ENCODE data around the gene YDJC. TPM values are rescaled to one million over a fixed set of nuclear protein-coding genes. Genes with fewer than 3 reads are reported as not detected.

YDJC gene
- total and polyA plus RNA-seq, 2 of the 13 experiments (the other 11 are each of a cell fraction or from before 2014, with no cell fraction given), result 15.3 to 32.0 TPM

DNA sequence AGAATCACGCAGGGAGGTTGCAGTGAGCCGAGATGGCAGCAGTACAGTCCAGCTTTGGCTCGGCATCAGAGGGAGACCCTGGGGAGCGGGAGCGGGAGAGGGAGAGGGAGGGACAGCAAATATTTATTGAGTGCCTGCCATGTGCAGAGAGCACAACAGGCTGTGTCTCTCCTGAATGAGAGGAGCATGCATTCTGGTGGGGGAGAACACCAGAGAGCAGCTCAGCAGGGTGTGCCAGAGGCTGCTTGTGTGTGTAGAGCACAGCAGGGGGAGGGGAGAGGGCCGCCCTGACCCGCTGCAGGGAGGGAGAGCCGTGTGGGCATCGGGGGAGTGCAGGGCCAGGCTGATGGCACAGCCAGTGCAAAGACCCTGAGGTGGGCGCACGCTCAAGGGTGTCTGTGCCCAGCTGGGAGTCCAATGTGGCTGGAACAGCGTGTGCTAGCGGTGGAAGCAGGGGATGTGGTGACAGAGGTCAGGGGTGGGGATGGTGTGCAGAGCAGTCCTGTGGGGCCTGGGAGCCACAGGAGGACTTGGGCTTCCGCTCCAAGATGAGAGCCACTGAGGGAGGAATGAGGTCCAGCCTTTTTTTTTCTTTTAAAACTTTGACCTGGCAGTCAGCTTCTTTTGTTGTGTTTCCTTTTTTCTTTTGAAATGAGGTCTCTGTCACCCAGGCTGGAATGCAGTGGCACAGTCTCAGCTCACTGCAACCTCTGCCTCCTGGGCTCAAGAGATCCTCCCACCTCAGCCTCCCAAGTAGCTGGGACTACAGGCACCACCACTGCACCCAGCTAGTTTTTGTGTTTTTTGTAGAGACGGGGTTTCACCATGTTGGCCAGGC, 48.0 kb upstream of the YDJC start (continued):
- TF ChIP-seq, protein P1, sequence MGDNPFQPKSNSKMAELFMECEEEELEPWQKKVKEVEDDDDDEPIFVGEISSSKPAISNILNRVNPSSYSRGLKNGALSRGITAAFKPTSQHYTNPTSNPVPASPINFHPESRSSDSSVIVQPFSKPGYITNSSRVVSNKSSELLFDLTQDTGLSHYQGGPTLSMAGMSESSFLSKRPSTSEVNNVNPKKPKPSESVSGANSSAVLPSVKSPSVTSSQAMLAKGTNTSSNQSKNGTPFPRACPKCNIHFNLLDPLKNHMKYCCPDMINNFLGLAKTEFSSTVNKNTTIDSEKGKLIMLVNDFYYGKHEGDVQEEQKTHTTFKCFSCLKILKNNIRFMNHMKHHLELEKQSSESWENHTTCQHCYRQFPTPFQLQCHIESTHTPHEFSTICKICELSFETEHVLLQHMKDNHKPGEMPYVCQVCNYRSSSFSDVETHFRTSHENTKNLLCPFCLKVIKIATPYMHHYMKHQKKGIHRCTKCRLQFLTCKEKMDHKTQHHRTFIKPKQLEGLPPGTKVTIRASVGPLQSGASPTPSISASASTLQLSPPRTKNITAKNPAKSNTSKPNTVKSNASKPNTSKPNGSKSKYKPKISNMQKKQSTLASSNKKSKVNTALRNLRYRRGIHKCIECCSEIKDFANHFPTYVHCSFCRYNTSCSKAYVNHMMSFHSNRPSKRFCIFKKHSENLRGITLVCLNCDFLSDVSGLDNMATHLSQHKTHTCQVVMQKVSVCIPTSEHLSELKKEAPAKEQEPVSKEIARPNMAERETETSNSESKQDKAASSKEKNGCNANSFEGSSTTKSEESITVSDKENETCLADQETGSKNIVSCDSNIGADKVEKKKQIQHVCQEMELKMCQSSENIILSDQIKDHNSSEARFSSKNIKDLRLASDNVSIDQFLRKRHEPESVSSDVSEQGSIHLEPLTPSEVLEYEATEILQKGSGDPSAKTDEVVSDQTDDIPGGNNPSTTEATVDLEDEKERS (CRISPR knock-in tag; IDR thresholded peaks at IDR 0.05), result peak; percentile 86; the same call in 1 of the 2 replicates
- TF ChIP-seq ZMYM4 (CRISPR knock-in tag; IDR thresholded peaks at IDR 0.05) (peak; percentile 60; the same call in 1 of the 2 replicates), ZSCAN22 (CRISPR knock-in tag; IDR thresholded peaks at IDR 0.05) (no peak), CCDC6 (CRISPR knock-in tag; IDR thresholded peaks at IDR 0.05) (0 out of 2 replicates have a peak, but pooled peaks have one; percentile 62), ZNF160 (CRISPR knock-in tag; IDR thresholded peaks at IDR 0.05) (no peak), XBP1 (CRISPR knock-in tag; IDR thresholded peaks at IDR 0.05) (no peak), ZNF331 (CRISPR knock-in tag; IDR thresholded peaks at IDR 0.05) (peak; percentile 45; the same call in 1 of the 2 replicates), ZBTB7B (CRISPR knock-in tag; IDR thresholded peaks at IDR 0.05) (0 out of 2 replicates have a peak, but pooled peaks have one; percentile 47), KLF6 (CRISPR knock-in tag; IDR thresholded peaks at IDR 0.05) (no peak), FOXC1 (CRISPR knock-in tag; IDR thresholded peaks at IDR 0.05; ENCODE audit: borderline replicate concordance) (no peak), ERF (CRISPR knock-in tag; IDR thresholded peaks at IDR 0.05) (peak; percentile 65; the same call in 1 of the 2 replicates), STAT5B (CRISPR knock-in tag; IDR thresholded peaks at IDR 0.05) (no peak)
- TF ChIP-seq, protein P2, sequence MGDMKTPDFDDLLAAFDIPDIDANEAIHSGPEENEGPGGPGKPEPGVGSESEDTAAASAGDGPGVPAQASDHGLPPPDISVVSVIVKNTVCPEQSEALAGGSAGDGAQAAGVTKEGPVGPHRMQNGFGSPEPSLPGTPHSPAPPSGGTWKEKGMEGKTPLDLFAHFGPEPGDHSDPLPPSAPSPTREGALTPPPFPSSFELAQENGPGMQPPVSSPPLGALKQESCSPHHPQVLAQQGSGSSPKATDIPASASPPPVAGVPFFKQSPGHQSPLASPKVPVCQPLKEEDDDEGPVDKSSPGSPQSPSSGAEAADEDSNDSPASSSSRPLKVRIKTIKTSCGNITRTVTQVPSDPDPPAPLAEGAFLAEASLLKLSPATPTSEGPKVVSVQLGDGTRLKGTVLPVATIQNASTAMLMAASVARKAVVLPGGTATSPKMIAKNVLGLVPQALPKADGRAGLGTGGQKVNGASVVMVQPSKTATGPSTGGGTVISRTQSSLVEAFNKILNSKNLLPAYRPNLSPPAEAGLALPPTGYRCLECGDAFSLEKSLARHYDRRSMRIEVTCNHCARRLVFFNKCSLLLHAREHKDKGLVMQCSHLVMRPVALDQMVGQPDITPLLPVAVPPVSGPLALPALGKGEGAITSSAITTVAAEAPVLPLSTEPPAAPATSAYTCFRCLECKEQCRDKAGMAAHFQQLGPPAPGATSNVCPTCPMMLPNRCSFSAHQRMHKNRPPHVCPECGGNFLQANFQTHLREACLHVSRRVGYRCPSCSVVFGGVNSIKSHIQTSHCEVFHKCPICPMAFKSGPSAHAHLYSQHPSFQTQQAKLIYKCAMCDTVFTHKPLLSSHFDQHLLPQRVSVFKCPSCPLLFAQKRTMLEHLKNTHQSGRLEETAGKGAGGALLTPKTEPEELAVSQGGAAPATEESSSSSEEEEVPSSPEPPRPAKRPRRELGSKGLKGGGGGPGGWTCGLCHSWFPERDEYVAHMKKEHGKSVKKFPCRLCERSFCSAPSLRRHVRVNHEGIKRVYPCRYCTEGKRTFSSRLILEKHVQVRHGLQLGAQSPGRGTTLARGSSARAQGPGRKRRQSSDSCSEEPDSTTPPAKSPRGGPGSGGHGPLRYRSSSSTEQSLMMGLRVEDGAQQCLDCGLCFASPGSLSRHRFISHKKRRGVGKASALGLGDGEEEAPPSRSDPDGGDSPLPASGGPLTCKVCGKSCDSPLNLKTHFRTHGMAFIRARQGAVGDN (CRISPR knock-in tag; IDR thresholded peaks at IDR 0.05), result peak; percentile 92
- TF ChIP-seq, protein P3, sequence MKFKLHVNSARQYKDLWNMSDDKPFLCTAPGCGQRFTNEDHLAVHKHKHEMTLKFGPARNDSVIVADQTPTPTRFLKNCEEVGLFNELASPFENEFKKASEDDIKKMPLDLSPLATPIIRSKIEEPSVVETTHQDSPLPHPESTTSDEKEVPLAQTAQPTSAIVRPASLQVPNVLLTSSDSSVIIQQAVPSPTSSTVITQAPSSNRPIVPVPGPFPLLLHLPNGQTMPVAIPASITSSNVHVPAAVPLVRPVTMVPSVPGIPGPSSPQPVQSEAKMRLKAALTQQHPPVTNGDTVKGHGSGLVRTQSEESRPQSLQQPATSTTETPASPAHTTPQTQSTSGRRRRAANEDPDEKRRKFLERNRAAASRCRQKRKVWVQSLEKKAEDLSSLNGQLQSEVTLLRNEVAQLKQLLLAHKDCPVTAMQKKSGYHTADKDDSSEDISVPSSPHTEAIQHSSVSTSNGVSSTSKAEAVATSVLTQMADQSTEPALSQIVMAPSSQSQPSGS (CRISPR knock-in tag; IDR thresholded peaks at IDR 0.05), result peak; percentile 13; the same call in 1 of the 2 replicates
- TF ChIP-seq, protein P4, sequence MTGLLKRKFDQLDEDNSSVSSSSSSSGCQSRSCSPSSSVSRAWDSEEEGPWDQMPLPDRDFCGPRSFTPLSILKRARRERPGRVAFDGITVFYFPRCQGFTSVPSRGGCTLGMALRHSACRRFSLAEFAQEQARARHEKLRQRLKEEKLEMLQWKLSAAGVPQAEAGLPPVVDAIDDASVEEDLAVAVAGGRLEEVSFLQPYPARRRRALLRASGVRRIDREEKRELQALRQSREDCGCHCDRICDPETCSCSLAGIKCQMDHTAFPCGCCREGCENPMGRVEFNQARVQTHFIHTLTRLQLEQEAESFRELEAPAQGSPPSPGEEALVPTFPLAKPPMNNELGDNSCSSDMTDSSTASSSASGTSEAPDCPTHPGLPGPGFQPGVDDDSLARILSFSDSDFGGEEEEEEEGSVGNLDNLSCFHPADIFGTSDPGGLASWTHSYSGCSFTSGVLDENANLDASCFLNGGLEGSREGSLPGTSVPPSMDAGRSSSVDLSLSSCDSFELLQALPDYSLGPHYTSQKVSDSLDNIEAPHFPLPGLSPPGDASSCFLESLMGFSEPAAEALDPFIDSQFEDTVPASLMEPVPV (CRISPR knock-in tag; IDR thresholded peaks at IDR 0.05), result 0 out of 2 replicates have a peak, but pooled peaks have one; percentile 28
- TF ChIP-seq, protein P5, sequence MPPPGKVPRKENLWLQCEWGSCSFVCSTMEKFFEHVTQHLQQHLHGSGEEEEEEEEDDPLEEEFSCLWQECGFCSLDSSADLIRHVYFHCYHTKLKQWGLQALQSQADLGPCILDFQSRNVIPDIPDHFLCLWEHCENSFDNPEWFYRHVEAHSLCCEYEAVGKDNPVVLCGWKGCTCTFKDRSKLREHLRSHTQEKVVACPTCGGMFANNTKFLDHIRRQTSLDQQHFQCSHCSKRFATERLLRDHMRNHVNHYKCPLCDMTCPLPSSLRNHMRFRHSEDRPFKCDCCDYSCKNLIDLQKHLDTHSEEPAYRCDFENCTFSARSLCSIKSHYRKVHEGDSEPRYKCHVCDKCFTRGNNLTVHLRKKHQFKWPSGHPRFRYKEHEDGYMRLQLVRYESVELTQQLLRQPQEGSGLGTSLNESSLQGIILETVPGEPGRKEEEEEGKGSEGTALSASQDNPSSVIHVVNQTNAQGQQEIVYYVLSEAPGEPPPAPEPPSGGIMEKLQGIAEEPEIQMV (CRISPR knock-in tag; IDR thresholded peaks at IDR 0.05; ENCODE audit: low read depth), result no peak
